Inferior parietal cortex (tissue), 1 donor: ENCODE measurements around the gene KLHL3.
"Not testable (repeated sequence)": the region's sequence is repeated elsewhere in the genome, so short reads cannot be mapped to it uniquely, and the experiment has no call there.

Experiments
- DNase-seq: peaks from one replicate; pipeline ENCODE4 v3.0.0-alpha.2; 2016; ENCODE audit errors: extremely low spot score

KLHL3 gene

DNA sequence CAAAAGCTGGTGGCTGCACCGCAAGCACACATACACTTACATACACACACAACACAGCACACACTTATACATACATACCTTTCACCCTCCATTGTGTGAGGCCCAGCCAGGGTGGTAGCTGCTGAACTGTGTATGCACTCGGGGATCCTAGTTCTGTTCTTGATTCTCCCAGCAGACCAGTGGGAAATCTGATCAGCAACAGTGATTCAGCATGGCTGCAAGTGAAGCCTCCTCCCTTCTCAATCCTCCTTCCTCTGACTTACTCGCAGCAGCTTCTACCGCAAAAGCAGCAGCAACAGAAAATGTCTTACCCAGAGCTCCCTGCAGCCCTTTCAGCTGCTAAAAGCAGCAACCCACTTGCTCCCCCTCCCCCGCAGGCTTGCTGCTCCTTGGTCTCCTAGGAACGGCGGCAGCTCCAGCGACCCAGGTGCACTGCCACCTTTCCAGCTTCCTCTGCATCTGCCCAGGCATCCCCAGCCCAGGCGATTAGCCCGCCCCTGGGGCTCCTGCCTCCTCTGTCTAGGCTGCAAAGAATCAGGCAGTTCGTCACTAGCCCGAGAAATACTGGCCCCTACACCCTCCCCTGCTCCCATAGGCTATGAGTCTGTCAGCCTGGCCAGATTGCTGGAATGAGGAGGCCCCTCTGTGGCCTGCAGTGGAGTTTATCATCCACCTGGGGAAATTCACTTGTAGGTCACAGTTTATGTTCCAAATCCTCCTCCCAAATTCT is at the start of gene KLHL3:
KLHL3 (minus strand) TSS at position 535 of the 730 bp plus-strand sequence; CDS start at position 92, 443 bp downstream.
- peak; percentile 36 for DNase-seq

- DNase-seq = no peak
Observed at GRCh38 chr5:137782984-137783536, 47.2 kb upstream of the KLHL3 start.

DNA sequence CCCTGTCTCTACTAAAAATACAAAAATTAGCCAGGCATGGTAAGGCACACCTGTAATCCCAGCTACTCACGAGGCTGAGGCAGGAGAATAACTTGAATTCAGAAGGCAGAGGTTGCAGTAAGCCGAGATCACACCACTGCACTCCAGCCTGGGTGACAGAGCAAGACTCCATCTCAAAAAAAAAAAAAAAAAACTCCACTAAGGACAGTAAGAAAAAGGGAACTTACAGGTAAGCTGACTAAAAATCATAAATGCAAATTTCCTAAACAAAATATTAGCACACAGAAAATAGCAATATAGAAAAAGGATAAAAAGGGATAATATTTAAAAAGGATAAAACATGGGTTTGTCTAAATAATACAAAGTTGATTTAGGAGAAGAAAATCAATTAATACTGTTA is 46.2 kb upstream of the KLHL3 start:
- no peak for DNase-seq

DNA sequence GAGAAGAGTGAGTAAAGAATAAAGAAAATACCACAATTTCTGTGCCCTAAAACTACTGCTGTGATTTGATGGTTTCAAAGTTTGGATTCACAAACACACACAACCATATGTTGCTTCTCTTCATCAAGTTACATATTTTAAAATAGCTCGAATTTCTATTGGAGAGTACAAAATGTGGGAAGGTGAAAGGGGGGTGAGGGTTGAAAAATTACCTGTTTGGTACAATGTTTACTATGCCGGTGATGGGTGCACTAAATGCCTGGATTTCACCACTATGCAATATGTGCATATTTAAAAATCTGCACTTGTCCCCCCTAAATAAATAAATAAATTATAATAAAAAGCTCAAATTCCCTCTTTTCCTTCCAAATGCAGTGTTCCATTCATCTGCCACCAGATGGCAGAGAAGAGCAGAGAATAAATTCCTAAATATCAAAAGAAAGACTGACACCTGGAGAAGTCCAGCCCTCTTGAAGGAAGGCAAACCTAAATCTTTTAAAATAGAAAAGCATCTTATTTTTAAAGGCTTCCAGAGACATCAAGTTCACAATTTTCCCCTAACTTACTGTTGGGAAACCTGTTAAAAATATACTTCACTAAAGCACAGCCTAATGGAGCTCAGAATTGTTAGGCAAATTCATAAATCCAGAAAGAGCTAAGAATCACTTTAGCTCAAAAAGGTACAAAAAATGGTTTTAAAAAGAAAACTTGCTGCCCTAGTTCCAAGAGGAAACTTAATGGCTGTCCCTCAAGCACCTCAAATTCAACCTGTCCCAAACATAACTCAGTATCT is 43.1 kb upstream of the KLHL3 start:
- DNase-seq = peak; percentile 87

DNA sequence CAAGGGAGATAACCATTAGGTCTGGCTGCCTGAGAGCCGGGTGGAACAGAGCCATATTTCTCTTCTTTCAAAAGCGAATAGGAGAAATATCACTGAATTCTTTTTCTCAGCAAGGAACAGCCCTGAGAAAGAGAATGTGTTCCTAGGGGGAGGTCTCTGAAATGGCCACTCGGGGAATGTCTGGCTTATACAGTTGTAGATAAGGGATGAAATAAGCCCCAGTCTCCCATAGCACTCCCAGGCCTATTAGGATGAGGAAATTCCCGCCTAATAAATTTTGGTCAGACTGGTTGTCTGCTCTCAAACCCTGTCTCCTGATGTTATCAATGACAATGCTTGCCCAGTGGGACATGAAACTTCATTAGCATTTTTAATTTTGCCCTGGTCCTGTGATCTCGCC is 32.0 kb upstream of the KLHL3 start:
- DNase-seq = not testable (repeated sequence)

DNA sequence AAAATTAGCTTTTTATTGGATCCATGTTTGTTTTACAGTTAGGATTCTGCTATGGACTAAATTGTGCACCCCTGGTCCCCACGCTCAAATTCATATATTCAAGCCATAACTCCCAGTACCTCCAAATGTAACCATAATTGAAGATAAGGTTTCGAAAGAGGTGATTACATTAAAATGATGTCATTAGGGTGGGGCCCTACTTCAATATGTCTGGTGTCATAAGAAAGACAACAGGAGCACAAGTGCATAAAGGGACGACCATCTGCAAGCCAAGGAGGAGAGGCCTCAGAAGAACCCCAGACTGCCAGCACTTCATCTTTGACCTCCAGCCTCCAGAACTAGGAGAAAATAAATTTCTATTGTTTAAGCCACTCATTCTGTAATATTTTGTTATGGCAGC is 25.7 kb upstream of the KLHL3 start:
- DNase-seq = no peak

DNA sequence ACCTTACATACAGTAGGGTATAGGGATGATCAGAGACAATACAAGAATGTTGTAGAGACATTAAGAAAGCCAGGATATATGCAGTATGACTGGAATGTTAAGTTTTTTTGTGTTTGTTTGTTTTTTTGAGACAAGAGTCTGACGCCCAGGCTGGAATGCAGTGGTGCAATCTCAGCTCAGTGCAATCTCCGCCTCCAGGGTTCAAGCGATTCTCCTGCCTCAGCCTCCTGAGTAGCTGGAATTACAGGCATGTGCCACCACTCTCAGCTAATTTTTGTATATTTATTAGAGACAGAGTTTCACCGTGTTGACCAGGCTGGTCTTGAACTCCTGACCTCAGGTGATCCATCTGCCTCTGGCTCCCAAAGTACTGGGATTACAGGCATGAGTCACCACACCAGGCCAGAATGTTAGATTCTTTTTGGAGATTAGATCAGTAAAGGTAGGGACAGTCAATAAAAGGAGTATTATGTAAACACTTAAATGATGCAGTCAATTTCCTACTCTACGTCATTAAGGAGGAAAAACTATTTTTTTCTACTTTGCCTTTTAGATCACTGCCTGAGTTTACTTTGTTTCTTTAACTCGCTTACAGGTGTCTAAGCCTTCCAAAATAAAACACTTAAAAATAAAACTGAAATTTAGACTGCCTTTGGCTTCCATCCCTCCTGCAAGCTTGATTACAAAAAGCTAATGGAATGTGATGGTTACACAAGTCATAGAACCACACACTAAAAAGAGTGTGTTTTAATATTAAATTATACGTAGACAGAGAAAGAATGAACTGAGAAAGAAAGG is 25.0 kb upstream of the KLHL3 start:
- DNase-seq = no peak

DNA sequence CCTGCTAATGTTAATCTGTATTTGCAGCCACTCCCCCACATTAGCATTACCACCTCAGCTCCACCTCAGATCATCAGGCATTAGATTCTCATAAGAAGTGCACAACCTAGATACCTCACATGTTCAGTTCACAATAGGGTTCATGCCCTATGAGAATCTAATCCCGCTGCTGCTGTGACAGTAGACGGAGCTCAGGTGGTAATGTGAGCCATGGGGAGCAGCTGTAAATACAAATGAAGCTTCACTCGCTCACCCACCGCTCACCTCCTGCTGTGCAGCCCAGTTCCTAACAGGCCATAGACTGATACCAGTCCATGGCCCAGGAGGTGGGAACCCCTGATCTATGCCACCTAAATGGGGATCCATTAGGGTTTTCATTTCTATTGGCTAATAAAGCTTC is 24.4 kb upstream of the KLHL3 start:
- DNase-seq = no peak

DNA sequence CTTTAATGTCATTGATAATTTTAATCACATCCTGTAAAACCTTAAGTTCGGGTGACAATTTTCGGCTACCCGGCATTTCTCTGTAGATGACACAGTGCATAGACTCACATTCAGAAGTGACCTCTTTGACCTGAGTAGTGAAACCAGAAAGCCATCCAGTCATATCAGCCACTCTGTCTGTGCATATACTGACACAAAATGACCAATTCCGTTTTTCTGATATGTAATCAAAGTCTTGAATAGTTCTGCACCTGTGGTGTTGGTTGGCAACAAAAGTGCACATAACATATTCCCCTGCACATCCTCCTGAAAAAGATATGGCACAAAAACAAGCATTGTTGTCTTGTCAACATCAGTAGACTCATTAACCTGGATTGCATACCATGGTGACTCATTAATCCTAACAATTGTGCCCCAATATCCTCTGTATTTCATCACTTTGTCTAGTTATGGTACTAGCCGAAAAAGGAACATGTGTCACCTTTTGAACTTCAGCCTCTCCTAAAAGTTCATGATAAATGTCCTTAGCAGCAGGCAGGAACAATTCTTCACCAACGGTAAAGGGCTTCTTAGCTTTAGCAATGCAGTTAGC is 22.9 kb upstream of the KLHL3 start:
- DNase-seq = no peak

GRCh38 chr5:137758121-137758520 is 22.2 kb upstream of the KLHL3 start:
- DNase-seq = no peak

DNA sequence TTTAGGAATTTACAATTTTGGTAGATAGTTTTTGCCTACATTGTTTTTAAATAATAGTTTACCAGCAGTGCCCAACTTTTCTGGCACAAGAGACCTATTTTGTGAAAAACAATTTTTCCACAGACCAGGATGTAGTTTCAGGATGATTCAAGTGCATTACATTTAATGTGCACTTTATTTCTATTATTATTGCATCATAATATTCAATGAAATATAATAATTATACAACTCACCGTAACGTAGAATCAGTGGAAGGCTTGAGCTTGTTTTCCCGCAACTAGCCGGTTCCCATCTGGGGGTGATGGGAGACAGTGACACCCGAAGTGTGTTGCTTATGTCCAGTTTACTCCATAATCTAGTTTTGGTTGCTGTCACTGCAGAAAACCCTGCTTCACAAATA is 21.7 kb upstream of the KLHL3 start:
- DNase-seq = no peak

- no peak for DNase-seq
Observed at GRCh38 chr5:137754961-137755762, 19.3 kb upstream of the KLHL3 start.

DNA sequence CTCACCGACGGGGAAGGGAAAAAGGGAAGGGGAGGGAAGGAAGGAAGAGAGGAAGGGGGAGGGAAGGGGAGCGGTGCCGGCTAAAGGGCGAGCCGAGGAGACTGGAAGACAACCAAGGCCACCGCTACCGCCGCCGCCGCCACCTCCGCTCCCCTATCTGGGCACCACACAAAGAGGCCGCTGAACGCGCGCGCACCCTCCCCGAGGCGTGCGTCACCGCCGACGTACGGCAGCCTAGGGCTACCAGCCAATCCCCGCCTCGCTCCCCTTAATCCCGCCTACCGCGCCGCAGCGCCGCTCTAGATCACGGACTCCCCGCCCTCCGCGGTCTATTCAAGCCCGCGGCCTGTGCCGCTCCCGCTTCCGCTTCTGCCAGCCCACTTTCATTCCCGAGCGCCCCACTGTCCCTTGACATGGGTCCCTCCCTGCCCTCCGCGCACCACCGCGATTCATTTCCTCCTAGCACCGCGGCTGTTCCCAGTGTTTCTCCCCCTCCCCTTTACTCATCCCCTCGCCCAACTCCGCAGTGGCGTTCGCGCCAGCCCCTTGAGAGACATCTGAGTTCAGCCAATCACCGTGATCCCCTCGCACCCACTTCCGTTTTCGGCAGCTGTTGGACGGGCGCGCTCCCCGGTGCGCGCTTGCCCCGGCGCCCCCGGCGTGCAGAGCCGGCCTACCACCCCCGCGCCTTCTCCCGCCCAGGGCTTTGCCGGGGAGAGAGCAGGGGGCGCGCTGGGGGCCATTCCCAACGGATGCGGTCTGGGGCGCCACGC is 18.5 kb upstream of the KLHL3 start, which contains the start of gene HNRNPA0:
HNRNPA0 (minus strand) TSS at position 176 of the 773 bp plus-strand sequence. CDS start 297 bp downstream, outside the sequence.
- peak; percentile 97 for DNase-seq

DNA sequence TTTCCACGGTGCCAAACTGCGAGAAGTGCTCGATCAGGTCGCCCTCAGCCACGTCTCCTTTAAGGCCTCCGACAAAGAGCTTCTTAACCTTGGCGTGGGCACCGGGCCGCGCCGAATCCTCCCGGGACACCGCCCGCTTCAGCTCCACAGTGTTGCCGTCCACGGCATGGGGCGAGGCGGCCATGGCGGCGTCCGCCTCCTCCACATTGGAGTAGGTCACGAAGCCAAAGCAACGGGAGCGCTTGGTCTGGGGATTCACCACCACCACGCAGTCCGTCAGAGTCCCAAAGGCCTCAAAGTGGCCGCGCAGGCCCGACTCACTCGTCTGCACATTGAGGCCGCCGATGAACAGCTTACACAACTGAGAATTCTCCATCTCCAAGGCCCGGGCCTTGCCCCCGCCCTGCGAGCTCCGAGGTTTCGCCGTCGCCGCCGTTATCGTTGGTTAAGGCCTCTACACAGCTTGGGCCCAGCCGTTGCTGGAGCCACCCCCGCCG is 17.9 kb upstream of the KLHL3 start:
- no peak for DNase-seq

- no peak for DNase-seq
Observed at GRCh38 chr5:137752905-137753690, 17.2 kb upstream of the KLHL3 start.

DNA sequence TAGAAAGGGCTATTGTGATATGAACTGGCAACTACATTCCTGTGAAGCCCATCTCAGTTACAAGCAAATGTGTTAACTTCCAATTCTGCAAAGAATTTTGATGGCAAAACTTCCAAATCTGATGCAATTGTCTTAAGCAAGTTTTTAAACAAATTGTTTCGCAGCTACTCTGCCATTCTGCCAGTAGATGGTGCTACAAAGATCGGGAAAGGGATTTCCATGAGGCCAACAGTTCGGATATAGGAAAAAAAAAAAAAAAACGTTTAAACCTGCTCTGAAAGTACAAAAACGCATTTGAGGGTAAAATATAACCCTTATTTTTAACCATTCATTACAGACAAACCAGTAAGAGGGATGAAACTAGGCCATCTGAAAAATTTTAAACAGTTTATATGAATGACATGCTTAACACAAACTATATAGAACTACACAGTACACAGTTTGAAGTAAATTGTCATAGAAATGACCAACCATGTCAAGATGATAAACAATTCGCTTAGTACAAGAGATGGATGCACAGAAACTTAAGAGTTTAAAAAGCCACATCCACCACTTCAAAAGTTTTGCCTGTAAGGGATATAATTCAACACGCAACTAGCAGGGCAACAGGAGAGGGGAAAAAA is 16.1 kb upstream of the KLHL3 start:
- DNase-seq = peak; percentile 79

DNA sequence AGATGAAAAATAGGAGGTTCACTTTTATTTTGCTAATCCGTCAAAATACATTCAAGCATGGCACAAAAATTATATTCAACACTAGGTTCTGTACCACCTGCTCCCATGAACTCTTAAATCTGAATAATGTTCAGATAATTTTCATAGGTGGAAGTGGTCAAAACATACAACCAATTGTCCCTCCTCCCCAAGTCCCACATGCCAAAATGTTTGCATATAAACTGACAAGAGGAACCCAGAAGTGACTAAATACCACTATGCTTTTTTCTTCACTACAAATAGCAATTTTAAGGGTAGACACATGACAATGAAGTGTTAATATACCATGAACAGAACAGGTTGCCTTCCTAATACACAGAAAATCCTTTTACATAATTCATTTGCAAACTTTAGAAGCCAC is 14.5 kb upstream of the KLHL3 start:
- no peak for DNase-seq

GRCh38 chr5:137747848-137748247 is 12.0 kb upstream of the KLHL3 start:
- no peak for DNase-seq
